ENCODE data around the gene TAF1B.
A peak's percentile ranks its signal among the peaks of the same experiment; 100 is the strongest.

TAF1B gene

DNA sequence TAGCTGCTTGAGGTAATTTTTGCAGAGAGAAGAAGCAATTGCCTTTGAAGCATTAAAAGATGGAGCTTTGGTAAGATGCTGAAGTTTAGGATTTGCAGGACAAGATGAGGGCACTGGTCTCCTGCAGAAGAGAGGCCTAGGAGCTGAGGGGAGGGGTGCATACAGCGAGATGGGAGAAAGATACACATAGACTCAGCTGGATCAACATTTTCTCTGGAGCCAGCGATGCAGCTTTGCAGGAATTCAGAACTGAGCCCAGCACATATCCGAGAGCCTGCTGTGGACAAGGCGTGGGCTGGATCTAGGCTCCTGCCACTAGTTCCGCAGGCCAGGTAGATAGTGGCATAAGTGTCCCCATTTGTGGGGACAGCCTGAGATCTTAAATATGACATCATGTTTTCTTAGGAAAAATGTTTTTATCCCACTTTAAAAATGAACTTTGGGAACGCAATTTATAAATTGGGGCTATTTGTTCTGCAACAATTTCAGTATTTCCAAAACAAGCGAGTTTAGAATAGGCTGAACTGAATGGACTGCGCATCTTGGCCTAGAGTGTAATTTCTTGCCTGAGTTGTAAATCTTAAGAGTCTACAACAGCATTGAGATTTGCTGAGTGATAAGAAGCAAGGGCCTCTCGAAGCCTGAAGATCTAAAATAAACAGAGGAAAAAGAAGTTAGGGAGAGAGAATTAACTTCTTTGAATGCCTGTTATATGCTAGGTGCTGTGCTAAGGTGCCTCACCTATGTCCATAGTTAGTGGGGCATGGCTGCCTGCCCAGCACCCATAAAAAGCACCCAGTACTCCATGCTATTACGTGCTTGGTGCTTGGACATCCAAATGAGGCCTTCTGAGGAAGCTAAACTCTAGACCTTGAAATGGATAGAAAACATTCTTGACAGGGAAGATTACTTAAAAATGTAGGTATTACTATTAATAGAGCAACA lies 125.6 kb downstream of the TAF1B start:
- no peak for DNase-seq

DNA sequence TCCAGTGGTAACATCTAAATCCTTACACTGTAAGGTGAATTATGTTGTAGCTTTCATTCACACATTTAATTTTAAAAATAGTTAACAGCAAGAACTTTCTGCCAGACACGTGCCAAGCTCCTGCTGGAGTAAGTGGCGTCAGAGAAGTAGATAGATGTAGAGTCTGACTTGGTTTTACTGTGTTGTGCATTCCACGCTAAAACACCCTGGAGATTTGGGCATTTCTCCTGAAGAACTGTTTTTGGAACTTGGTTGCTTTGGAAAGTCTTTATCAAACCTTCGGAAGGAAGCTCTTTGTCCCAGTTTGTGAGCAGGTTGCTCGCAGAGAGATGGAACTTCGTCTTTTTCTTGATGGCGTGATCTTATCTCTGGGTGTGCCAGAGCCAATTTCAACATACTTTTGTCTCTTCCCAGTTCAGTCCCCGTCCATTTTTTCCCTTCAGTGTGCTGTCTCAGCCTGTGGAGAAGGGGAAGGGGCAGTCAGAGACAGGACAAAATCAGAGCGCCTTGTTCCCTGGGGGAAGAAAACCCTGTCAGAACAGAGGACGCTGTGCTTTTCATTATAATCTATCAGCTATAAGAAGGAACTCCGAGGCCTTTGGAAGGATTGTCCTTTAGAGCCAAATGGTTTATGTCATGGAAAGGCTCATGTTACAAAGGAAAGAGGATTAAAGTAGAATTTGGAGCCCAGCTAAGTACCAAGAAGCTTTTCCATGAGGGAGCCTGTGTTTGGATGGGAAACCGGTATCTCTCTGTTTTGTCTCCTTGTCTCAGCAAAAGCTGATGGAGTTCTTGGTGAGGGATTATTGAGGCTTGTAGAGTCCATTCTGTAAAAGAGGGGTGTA lies 127.1 kb downstream of the TAF1B start:
- no peak for DNase-seq

DNA sequence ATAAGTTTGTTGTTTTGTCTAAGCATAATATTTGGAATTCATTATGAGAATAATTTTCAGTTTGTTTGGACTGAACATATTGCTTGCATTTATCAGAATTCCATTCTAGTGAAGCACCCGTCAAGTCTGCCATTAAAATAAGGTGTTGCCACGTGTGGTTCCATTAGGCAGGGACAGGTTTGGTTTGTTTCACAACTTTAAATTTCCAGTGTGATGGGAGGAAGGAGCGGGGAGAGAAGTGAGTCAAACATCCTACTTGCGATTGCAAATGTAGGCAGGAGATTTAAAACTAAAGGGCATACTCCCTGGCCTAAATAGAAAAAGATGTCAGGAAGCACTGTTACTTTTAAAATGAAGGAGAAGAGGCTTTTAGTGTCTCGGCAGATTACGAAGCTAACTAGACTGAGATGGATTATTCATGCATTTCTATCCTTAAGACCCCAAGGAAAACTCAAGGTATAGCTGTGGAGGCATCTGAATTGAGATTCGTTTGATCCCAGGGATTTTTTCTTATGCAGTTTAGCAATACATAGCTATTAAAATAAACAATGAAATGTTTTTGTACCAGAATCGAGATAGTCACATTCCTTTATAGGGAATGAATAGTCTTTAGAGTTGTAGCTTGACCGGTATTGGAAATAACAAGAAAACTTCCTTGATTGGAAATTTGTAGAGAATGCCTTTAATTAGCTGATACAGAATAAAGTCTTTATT lies 128.0 kb downstream of the TAF1B start:
- DNase-seq = no peak

DNA sequence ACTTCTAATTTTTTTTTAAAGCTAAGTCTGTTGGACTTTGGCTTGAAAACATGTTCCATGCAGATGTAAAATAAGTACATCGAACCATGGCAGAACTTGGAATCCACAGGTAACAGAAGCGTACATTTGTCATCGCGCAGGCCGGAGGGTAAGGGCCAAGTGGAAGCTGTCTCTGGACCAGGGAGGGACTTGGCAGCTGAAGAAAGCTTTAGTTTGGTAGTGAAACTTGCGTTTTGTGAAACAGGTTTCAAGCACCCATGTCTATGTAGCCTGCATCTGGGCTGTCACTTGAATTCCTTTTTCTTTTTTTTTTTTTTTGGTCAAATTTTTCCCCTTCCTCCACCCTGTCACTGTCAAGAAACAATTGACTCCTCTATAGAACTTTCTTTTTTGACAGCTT lies 128.6 kb downstream of the TAF1B start:
- DNase-seq = no peak

DNA sequence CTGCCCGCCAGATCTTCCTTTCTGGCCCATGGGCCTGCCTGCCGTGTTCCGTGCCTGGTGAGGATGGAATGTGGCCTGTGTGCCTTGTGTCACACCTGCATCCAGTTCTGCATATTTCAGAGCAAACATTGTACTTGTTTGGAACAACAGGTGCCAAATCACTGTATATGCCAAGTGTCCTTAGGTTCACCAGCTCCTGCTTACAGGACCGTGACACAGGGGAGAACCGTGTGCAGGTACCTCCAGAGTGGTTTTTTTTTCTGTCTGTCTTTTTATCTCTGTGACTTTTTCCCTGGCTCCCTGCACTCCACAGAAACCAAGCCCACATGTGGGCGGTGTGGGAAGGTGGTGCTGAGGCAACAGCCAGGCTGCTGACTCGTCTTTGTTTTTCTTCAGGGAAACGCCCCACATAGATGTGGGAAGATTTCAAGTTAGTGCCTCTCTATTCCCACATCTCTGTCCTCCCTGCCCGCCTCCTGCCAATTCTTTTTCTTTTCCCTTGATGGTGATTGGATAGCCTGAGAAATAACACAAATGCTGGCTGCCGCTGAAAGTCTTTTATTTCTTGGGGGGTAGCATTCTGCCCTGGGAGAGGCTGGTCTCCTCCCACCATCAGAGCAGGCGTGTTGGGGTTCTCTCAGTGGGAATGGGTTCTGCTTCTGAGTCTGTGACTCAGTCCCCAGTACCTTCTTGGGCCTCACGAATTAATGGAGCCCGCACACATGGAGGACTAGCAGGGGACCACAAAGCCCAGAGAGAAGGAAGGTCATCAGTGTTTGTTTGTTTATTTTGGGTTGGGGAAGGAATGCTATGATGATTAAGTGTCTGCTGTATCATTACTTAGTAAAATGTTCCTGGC lies 129.6 kb downstream of the TAF1B start:
- DNase-seq = peak; percentile 54

DNA sequence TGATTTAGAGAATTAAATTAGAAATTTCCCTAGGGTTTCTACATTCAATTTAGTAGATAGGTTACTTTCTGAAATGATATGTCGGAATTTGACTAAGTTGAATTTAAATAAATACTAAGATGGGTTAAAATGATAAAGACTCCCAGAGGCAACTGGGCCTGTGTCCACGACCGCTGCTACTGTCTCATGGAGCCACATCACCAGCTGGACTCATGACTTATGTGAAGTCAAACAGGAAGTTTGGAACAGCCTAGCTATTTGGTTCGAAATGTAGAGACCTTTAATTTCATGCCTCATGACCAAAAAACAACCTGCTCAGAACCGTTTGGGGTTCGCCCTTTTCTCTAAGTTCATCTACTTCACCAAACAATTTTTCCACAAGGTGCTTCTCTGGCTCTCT lies 130.4 kb downstream of the TAF1B start:
- peak; percentile 26 for DNase-seq

DNA sequence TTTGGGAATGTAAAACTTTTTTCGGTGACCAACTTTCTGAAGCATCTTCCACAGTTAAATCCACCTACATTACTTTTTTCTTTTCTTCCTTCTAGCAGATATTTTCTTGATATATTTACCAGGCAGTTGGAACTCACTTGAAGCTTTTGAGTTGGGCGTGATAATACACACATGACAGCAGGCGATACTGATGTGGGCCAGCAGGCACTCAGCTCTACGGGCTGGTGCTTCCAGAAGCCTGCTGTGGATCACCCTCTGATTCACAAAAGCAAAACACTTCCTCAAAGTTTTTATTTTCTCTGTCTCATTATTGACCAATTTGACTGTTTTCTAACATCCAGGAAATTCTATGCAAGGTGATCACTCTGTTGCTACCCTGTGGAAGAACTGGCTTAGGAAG lies 131.1 kb downstream of the TAF1B start:
- peak; percentile 18 for DNase-seq

DNA sequence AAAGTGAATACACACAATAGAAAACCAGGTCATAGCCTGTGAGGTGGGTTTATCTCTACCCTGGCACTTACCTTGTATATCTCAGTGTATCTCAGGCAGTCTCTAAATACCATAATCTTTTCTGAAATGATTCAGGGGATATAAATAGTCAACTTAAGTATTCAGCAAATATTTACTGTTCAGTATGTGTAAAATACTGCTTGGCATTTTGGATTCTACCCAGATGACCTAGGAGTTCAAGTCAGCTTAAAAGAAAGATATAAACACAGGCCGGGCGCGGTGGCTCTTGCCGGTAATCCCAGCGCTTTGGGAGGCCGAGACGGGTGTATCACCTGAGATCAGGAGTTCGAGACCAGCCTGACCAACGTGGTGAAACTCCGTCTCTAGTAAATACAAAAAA lies 132.1 kb downstream of the TAF1B start:
- no peak for DNase-seq

DNA sequence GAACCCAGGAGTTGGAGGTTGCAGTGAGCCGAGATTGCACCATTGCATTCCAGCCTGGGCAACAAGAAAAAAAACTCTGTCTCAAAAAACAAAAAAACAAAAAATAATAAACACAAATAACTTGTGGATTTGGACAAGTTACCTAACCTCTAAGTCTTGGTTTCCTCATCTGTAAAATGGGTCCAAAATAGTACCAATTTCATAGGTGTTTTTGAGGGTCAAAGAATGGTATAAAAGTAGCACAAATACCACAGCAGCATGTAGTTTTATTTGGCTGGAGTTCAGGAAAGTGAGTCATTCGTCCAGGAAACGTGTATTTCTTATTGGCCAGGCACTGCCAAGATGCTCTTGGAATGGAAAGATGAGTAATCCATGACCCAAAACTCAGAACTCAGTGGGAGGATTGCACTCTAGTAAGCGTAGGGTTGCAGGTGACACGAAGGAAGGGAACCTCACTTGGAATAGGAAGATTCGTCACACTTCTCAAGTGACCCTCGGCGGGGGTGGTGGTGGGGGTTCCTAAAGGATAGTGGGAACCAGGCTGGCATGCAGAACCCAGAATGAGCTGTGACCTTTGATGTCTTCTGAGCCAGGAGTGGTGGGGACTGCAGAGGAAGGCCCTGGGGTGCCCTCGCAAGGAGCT lies 132.7 kb downstream of the TAF1B start:
- peak; percentile 75 for DNase-seq

DNA sequence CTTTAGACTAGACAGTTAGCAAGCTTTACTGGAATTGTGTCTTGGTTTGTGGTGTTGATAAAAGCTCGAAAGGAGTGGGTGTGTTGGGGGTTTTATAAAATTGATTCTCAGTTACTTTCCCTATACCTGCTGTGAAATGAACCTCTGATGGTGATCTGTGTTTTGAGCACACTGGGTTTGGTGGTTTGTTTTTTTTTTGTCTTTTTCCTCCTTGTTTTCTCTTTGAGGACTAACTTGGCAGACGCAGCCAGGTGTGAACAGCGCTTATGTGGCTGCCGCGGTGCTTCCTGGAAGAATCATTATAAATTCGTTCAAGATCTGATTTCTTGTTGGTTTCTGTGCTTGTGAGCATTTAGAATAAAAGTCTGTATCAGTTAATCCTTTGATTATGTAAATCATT lies 136.7 kb downstream of the TAF1B start:
- DNase-seq = no peak

DNA sequence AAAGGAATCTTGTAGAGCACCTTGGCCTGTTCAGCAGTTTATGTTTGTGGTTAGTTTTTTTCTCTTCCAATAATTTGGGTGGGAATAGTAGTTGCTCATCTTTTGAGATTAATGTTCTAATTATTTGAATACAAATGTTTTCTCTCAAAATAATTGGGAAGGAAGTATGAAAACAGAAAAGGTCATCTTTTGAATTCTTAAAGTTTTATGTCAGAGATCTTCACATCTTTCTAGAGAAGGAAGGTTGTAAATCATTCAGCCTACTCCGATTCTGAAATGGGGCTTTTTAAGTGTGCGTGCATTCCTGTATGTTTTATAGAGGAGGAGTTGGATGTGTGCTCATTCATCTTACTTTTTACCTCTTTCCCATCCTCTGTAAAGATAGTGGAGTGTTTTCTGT lies 137.2 kb downstream of the TAF1B start:
- DNase-seq = no peak

DNA sequence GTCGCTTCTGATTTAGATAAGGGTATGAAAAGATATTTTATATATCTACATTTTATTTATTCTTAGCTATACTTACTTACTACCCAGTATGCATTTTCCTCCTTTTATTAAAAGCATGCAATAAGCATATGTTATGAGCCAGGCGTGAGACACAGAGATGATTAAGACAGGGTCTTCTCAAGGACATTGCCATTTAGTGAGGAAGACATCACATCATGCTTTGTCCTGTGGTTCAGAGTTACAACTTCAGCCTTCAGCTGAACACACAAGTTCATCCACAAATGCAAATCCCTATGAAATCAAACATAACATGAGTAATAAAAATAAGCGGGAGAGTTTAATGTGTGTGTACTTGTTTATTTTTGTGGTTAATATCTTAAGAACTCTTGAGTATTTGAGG lies 138.4 kb downstream of the TAF1B start:
- DNase-seq = no peak

DNA sequence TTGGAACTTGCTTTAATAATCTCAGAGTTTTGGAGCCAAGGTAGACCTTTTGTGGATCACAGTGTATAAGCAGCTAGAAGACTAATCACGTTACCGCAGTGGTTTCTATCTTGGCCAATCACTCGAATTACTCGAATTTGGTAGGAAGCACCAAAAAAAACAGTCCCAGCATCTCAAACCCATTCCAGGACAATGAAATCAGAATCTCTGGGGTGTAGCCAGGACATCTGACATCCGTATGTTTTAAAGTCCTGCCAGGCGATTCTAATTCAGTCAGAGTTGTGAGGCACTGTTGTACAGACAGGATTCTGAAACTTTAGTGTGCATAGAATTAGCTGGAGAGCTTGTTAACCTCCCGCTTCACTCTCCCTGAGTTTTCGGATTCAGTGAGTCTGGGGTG lies 139.0 kb downstream of the TAF1B start:
- no peak for DNase-seq

DNA sequence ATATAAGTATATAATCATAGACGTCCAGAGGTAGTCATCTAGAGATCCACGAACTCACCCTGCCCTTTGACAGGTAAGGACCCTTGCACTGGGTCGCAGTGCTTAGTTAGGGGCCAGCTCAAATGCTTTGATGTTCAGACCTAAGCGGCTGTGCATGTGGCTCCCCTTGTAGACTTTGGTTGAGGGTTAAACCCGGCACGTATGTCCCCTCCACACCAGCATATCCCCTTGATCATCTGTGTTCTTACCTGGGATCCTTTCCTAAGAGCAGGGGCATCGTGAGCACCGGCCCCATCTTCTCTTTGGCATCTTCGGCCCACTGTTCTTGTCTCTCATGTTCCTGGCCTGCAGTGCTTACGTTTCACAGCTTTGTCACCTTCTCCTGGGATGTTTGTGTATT lies 139.6 kb downstream of the TAF1B start:
- no peak for DNase-seq

DNA sequence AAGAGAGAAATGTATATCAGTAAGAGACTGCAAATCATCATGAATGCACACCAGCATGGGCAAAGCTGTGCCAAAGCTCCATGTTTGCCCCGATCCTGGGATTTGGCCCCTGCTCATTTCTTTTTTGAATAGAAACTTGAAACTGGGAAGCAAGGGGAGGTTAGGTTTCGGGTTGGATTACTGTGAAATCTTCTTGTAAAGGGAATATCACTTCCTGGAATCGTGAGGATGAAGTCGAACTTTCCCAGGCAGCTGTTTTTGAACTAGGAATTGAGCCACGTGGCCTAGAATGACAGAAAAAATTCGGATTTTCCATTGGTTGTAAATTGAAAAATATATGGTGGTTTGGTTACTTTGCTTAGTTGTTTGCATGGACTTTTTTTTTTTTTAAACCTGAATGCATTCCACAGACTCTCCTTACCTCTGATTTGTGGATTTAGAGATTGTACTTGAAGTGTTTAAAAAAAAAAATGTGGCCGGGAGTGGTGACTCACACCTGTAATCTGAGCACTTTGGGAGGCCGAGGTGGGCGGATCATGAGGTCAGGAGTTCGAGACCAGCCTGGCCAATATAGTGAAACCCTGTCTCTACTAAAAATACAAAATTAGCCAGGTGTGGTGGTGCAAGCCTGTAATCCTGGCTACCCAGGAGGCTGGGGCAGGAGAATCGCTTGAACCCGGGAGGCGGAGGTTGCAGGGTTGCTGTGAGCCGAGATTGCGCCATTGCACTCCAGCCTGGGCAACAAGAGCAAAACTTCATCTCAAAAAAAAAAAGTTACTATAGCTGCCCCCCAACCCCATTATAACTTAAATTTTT lies 140.3 kb downstream of the TAF1B start:
- no peak for DNase-seq
